ENCODE results near the gene ATF6. TPM values are rescaled to one million over a fixed set of nuclear protein-coding genes. Genes with fewer than 3 reads are reported as not detected.
A peak's percentile ranks its signal among the peaks of the same experiment; 100 is the strongest.
"Not testable (repeated sequence)": the region's sequence is repeated elsewhere in the genome, so short reads cannot be mapped to it uniquely, and the experiment has no call there.

ATF6 gene
- total RNA-seq, 2 donors from 2014 or later: 17.9 to 19.9 TPM

- Histone ChIP-seq H3K9me3 (no peaks in the 10 kb centered on the region), H3K27me3 (no peaks in the 10 kb centered on the region), H3K27ac (no peak within 1 kb of the TSS), H3K4me1 (peaks cover 0 to 9% of the 10 kb centered on the region in 2 donors), H3K36me3 (no peaks in the 10 kb centered on the region), H3K4me3 (no peak within 1 kb of the TSS)
- DNase-seq (ENCODE audit: low spot score): no peak
- TF ChIP-seq CTCF (IDR thresholded peaks at IDR 0.05): no peak
Observed at GRCh38 chr1:161720956-161721737, 45.0 kb upstream of the ATF6 start, which contains the start of gene FCRLB. TSS of gene FCRLB (plus strand) at chr1:161721544. CDS start at chr1:161722673, 1,129 bp downstream.

- no peak for DNase-seq (ENCODE audit: low spot score)
- H3K27ac ChIP-seq: no peak overlapping the region
- no peak for TF ChIP-seq CTCF (IDR thresholded peaks at IDR 0.05)
- no peaks in the 10 kb centered on the region for H3K36me3 ChIP-seq
- H3K4me3 ChIP-seq: no peak overlapping the region
- no peaks in the 10 kb centered on the region for H3K27me3 ChIP-seq
- no peaks in the 10 kb centered on the region for H3K9me3 ChIP-seq
- peaks cover 0 to 9% of the 10 kb centered on the region in 2 donors for H3K4me1 ChIP-seq
Observed at GRCh38 chr1:161721738-161722343, 44.3 kb upstream of the ATF6 start.

GRCh38 chr1:161722406-161722805, 43.7 kb upstream of the ATF6 start:
- Histone ChIP-seq H3K36me3 (no peaks in the 10 kb centered on the region), H3K4me3 (no peak overlapping the region), H3K27ac (no peak overlapping the region), H3K27me3 (no peaks in the 10 kb centered on the region), H3K4me1 (peaks cover 0 to 12% of the 10 kb centered on the region in 2 donors), H3K9me3 (no peaks in the 10 kb centered on the region)
- no peak for DNase-seq (ENCODE audit: low spot score)
- TF ChIP-seq CTCF (IDR thresholded peaks at IDR 0.05): no peak

- no peaks in the 10 kb centered on the region for H3K36me3 ChIP-seq
- TF ChIP-seq CTCF (IDR thresholded peaks at IDR 0.05): no peak
Observed at GRCh38 chr1:161723459-161724141, 42.5 kb upstream of the ATF6 start.

GRCh38 chr1:161725258-161725907, 40.7 kb upstream of the ATF6 start:
- peak overlapping the region in 1 of 2 donors; percentile 81 for H3K27ac ChIP-seq
- DNase-seq (ENCODE audit: low spot score); H3K27me3 ChIP-seq; H3K9me3 ChIP-seq; H3K36me3 ChIP-seq: not testable (repeated sequence)
- H3K4me1 ChIP-seq: peaks cover 0 to 15% of the 10 kb centered on the region in 2 donors
- H3K4me3 ChIP-seq: peak overlapping the region; percentile 73 to 75

More at GRCh38 chr1:161723459-161724141, 42.5 kb upstream of the ATF6 start:
- H3K4me1 ChIP-seq: peaks cover 0 to 15% of the 10 kb centered on the region in 2 donors
- no peaks in the 10 kb centered on the region for H3K9me3 ChIP-seq
- no peak for DNase-seq (ENCODE audit: low spot score)
- H3K27ac ChIP-seq: no peak overlapping the region
- no peaks in the 10 kb centered on the region for H3K27me3 ChIP-seq
- no peak overlapping the region for H3K4me3 ChIP-seq

Data from right atrium auricular region (tissue), 2 donors.